RKO (cell line): ENCODE measurements around the gene SLC9A2.
A peak's percentile ranks its signal among the peaks of the same experiment; 100 is the strongest.

Source experiments
- DNase-seq: peaks from one replicate; pipeline ENCODE4 v3.0.0-alpha.2; 2016; ENCODE audit warnings: low spot score

SLC9A2 gene

DNA sequence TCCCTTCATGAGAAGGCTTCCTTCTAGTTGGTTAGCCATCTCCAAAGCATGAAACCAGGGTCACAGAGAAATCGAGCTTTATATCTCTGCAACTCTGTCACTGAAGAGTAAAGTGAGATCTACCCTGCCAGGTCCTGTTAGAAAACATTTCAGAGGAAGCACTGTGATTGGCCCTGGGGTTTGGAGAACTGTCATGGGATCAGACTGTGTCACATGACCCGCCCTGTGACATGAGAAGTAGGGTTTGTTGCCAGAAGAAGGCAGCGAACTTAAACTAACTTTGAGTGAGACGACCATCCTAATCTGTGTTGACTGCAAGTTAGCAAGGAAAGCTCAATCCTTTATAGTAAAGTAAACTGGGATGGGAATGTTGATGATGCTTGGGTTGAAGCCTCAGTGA lies 55.5 kb downstream of the SLC9A2 start:
- no peak for DNase-seq

DNA sequence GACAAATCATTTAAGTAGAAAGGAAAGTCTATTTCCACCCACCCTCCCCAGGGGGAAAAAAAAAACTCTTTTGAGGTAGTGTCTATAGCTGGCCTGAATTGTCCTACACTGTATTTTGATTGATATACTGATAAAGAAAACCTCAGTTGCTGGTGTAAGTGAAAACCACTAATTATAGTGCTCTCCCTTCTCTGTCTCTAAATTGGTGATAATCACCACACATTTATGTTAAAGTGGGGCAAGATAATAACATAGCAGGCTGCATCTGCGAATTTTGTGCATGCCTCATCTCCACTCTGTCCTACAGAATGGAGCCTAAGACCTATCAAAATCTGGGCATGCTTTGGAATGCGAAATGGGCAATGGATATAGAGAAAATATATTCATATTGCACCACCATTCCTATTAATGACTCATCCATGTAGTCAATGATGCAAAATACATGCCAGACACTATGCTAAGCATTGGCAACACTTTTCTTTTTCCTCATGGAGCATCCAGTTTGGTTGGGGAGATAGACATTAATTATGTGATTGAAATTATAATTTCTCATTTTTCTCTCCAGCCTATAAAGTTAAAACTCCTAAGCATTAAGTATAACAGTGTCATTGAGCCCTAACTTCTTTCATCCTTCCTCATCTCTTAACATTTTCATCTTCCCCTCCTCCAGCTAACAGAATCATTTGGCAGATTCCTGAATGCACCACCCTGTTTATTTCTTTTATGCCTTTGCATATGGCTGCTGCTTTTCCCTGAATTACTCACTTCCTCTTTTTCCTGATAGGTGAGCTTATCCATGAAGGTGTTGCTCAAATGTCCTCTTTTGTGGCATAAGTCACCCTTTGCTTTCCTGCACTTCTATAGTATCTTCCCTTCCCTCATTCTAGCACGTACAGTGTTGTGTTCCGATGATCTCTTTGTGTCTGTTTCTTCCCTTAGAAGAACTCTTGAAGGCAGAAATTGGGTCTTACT lies 58.2 kb downstream of the SLC9A2 start:
- no peak for DNase-seq

DNA sequence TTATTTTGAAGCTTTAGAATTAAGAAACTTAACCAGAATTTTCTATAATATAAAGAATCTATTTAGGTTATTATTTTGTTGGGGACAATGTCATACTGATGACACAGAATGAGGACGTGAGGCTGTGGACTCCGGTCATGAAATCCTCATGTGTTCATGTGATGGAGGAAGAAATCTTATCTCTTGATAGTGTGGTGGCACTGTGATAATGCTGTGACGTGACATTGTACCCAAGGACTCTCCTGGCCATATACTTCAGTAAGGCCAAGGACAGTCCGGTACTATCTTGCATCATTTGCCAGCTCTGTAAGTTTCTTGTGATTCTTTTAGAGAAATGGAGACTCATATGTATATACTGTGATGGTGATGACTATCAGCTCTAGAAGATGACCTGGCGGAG lies 59.1 kb downstream of the SLC9A2 start:
- no peak for DNase-seq

DNA sequence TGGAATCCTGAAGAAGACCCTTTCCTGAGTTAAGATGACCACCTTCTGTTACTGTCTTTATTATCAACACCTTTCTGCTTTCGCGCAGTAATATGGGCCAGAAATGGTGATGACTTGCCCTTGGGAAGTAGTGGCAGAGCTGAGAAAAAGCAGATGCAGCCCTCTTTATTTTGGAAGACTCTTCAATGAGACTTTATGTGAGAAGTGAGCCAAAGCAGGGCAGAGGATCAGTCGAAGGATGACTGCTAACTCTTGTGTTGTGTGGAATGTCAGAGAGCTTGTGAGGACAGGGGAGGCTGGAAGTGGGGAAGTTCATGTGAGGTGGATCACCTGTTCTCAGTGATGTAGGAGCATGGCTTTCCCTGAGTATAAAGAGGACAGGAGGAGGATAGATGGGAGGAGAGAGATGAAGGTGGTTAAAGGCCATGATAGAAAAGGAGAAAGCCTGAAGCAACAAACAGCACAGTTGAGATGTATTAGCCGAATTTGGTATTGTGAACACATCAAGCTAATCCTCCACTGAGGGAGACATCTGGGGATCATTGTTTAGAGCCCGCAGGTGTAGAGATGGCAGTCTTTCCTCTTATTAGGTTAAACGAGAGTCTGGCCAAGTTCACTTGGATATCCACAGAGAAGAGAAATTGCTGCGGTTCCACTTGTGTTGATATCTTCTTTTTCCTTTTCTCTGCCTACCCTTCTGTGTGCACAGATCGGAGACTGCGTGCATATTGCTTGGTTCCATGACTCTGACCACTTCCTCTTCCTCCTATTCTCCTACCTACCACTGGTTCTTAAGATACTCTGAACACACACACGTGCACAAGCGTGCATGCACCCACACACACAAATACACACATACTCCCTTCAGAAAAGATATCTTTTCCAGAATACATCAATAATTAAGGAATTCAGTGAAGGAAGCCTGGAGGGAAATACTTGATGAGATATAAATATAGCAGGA lies 67.4 kb downstream of the SLC9A2 start:
- DNase-seq = no peak

DNA sequence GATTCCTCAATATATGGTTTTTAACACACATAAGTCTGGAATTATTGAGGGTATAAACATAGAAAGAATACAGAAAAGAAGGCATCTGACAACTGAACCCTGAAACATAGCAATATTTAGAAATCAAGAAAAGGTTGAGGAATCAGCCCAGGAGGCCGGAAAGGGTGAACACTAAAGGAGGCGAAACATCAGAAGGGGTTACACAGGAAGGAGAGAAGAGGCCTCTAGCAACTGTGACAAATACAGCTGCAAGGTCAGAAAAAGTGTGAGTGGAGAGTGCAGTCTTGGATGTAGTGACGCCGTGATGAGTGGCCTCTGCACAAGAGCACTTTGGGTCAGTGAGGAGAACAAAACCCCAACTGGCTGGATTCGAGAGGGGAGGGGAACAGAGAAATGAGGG lies 70.7 kb downstream of the SLC9A2 start:
- peak; percentile 2 for DNase-seq

DNA sequence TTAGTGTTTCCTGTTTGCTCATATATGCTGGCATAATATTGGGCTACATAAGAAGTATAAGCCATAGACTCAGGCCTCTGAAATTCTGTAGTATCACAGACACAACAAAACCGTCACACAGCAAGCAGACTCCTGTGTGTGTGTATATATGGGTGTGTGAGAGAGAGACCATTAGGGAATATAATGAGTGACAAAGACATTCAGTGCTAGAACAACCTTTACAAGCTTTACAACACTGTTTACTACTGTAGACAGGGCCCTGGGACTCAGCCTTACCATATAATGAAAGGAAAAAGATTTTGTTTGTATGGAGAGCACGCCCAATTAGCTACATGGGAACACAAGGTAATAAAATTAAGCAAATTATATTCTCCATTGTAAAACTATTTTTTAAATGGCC lies 77.1 kb downstream of the SLC9A2 start:
- DNase-seq = no peak

DNA sequence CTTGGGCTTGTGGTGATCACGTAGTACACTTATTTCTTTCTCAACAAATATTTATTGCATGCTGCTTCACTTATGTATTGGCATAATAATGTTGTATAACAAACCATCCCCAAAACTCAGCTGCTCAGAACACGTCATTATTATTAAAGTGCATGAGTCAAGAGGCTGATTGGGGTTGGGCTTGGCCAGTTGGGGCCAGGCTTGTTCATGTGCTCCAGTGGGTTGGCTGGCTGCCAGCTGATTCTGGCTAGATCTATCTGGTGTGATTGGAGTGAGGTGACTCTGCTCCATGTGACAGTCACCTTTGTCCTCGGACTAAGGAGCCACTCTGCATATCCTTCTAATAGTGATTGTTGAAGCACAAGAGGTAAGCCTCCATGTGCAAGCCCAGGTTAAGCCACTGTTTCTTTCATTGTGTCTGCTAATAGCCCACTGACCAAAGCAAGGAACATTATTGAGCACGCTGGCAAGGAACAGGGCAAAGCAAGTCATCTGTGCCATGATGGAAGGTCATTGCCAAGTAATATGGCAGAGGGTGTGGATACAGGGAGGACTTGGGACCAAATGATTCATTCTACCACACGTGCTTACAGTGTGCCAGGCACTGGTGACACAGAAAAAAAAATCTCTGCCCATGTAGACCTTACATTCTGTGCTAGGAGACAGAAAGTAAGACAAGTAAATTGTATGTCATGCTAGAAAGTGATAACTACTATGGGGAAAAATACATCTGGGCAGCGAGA lies 79.2 kb downstream of the SLC9A2 start:
- no peak for DNase-seq

DNA sequence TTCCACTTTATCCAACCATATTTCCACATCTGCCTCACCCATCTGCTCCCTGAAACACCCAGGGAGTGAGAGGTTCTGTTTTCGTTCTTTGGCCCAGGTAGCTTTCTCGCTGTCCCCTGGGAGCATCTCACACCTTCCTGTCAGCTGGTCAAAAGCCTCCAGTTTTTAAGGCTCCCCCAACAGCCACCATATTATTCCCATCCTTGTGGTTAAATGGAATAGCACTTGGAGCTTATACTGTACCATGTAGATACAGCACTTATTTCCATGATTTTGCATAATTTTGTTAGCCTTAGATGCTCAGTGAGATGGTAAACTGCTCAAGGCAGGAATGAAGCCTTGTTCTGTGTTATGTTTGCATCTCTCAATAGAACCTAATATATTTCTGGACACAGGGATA lies 84.0 kb downstream of the SLC9A2 start:
- no peak for DNase-seq

DNA sequence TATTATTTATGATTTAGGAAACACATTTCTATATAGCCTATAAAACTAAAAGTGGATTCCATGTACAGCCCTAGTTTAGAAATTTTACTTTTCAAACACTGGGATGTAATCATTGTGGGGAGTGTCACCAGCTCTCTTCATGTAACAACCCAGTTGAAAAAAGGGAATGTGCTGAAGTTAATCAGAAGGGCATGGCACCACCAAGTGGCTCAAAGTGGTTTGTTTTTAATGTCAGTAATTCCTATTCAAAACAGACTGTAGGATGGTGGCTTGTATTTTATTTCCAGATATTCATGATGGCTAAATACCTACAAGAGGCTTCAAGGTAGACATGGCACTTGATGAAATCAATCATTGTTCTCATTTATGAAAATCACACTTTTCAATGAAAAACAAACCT lies 84.4 kb downstream of the SLC9A2 start:
- peak; percentile 66 for DNase-seq

DNA sequence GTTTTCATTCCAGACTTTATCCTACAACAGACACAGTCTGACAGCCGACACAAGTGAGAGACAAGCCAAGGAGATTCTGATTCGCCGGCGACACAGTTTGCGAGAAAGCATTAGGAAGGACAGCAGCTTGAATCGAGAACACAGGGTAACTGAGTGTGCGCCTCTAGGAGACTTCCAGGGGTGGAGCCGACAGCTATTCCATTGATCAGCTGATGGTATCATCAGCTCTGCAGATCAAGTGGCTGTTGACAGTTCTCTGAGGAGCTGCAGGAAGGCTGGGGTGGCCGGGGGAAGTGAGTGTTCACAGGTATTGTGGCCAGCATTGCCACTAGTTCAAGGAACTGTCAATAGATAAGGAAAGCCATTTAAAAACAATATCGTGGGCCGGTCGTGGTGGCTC lies 85.2 kb downstream of the SLC9A2 start:
- no peak for DNase-seq

DNA sequence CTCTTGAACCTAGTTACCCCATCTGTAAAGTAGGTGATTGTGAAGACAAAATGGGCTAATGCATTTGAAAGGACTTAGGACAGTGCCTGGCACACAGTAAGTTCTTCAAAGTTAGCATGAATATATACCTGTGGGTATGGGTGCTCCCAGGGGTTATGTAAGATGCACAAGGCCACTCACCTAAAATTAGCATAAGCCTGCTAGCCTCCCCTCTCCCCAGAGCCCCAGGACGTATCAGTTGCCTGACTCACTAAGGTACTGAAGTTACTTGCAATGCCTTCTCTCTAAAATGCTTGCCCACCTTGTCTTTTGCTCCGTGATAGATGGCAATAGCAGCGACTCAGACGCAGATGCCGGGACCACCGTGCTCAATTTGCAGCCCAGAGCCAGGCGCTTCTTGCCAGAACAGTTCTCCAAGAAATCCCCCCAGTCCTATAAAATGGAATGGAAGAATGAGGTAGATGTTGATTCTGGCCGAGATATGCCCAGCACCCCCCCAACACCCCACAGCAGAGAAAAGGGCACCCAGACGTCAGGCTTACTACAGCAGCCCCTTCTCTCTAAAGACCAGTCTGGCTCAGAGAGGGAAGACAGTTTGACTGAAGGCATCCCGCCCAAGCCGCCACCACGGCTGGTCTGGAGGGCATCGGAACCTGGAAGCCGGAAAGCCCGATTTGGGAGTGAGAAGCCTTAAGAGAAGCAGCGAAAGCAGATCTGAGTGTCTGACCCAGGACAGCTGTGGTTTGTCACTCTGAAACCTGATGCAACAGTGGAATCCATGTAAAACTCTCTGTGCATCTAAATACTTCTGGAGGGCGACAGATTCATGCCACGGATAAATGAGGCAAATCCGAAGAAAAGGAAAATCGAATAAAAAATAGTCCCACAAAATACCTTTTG lies 88.7 kb downstream of the SLC9A2 start:
- DNase-seq = no peak

DNA sequence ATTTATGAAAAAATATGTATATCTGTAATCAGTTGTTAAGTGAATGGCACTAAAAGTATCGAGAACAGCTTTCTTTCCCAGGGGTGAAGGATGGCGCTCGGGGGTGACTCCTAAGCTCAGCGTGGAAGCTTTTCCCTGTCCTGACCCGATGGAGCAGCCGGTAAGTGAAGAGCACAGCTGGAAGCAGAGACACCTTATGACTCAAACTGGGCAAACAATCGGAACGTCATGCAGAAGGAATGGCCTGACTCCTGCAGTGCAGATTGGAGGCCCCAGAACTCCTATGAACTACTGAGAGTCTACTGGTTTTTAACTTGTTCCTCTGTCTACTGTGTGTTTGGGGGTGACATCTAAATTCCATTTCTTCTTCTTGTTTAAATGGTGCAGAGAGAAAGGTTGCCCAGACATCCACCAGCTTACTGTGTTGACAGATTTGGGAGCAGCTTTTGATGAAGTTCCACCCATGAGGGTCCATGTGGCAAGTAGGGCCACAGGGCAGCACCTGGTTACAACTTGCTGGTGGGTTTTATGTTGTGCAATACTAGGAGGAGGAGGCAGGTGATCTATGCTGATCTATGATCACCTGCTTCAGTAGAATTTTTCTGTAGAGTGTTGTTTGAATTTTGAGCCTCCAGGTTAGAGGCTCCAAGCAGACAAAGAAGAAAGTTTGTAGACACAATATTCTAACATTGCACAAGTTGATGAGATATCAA lies 89.7 kb downstream of the SLC9A2 start:
- DNase-seq = peak; percentile 77

DNA sequence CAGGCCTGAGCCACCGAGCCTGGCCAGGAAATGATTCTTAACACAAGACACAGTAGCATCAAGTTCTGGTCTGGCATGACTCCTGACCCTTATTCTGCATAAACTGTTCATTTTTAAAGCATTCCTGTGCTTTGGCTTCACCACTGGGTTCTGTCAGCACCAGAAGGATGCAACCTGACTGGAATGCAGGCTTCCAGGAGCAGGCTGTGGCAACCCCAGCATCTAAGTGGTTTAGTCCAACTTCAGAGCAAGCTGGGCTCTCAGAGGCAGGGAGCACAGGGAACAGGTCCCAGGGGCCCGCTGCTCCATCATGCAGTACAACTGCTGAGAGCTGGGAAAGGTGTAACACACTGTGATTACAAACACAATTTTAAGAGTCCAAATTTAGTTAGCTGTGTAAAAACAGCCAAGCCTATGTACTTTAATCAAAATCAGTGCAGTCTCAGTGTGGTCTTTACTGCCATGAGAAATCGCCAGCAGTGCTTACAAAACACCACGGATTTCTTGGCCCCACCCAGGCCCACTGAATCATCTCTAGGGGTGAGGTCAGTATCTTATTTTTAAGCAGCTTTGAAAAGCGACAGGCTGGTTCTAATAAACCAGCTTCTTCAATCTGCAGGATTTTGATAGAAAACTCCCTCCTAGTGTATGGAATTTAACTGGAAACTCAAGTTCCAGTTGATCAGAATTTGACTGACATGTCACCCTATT lies 98.1 kb downstream of the SLC9A2 start:
- DNase-seq = no peak

DNA sequence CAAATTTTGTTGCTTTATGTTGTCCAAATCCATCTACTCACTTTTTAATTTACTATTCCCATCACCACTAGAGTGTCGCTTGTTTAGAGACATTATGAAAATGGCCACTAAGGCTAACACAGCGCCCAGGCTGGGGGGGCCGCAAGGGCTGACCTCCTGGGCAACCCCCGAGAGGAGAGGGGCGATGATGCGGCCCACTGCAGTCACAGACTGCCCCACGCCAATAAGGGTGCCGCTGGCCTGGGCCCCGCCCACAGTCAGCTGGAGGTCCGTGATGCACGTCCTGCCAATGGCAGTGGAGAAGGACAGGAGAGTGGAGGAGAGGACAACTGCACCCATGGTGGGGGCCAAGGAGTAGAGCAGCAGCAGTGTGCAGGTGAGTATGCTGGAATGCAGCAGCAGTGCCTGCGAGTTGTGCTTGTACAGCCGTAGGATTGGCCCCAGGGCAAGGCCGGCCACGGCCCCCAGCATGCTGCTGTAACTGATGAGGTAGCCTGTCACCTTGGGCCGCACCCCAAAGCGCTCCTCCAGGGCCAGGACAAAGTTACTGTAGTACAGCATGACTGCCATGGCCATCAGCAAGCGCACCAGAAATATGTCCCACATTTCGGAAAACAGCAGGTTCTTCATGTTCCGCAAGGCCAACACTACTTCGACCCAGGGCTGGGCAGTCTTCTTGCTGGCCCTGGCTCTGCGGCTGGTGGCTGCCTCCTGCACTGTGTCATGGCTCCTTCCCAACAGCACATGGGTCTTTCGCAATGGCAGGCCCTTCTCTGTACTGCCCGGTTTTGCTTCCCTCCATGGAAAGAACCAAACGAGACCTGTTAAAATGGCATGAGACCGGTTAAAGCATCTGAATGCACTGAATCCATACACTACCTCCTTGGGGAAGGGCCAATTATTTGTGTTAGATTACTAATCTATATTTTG lies 99.3 kb downstream of the SLC9A2 start:
- no peak for DNase-seq

DNA sequence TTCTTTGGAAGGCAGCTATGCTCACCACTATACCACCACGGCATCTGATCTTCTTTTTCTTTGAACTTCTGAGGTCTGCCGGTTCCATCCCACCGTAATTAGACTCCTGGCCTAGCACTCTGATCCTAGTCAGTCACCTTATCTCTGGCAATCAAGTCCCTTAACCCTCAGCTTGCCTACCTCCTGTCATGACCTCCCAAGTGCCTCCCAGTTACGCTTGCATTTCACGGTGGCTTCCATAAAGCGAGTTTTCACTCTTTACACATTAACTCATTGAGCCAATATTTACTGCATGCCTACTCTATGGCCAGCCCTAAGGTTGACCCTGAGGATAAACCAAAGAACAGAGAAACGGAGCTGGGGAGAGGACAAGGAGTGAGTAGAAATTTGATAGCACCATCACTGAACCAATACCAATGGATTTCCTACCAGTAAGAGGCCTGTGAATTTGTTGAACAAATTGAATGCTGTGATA lies 104.7 kb downstream of the SLC9A2 start:
- no peak for DNase-seq

DNA sequence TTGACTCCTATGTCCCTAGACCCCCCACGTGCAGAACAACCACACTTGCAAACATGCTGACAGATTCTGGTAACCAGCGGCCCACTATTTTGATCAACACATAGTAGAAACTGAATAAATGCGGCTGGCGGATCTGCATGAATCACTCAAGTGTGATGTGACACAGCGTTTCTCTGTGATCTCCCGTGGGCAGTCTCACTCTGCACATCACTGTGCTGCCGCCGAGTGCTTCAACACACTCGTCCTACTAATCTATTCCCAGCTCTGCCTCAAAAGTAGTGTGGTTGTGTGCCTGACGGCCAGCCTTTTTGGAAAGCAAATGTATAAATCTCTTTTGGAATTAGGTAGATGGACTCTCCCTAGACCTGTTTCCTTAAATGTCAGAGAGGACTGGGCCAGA lies 105.2 kb downstream of the SLC9A2 start:
- DNase-seq = no peak

DNA sequence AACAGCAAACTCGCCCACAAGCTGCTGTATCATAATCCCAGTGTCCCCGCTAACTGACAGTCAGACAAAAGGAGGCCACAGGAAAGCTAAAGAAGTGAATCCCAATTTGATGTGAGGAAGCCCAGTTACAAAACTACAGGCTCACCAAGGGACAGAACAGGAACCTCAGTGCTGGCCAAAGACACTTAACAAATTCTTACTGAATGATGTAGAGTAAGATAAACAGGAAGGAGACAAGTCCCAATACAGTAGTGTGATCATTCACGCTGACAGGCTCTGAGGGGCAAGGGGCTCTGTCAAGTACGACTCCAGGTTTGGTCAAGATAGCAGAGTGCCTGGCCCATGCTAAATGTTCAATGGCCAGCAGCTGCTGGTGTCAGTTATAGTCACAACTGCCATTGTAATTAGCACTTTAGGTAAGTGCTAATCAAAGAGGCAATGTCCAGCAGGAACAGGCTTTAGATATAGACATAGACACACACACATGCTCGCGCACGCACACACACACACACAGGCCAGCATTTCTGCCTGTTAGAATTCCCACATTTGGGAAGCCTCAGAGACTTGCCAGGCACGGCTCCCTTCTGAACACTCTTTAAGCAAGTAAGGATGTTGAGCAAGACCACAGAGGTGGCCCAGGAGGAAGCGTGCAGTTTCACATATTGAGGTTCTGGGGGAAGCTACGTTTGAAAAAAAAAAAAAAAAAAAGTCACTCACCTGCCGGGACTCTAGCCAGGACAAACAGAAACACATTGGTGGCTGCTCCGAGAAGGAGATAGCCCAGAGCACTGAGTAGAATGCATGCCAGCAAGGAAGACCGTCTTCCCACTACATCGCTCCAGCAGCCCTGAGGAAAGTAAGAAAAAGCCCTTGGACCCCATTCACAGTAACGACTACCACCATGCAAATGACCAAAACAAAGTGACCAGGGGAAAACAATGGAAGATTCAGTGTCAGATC lies 107.1 kb downstream of the SLC9A2 start:
- DNase-seq = no peak
